Transverse colon (tissue), 4 donors: ENCODE measurements around the gene PRRT1. TPM values are rescaled to one million over a fixed set of nuclear protein-coding genes. Genes with fewer than 3 reads are reported as not detected.
A peak's percentile ranks its signal among the peaks of the same experiment; 100 is the strongest.

Experiments
- DNase-seq: peaks from one replicate; pipeline ENCODE4 v3.0.0-alpha.2; 2019
- H3K27ac ChIP-seq, 4 donors: fragments of 200-600 bp; sonication (generic); 2 replicates each; pipeline ENCODE4 v1.5.1; 2016 to 2018; ENCODE audit warnings: inconsistent platforms in 4 of 4
- H3K27me3 ChIP-seq: fragments of 200-600 bp; sonication (generic); 2 replicates; pipeline ENCODE4 v1.5.1; 2017; ENCODE audit warnings: inconsistent platforms
- H3K36me3 ChIP-seq, 4 donors: fragments of 200-600 bp; sonication (generic); 2 replicates each; pipeline ENCODE4 v1.5.1; 2017 to 2019; ENCODE audit warnings: inconsistent platforms in 4 of 4
- H3K4me1 ChIP-seq, 4 donors: fragments of 200-600 bp; sonication (generic); 2 replicates each; pipeline ENCODE4 v1.5.1; 2017 to 2020; ENCODE audit warnings: inconsistent platforms in 4 of 4
- H3K4me3 ChIP-seq, 4 donors: fragments of 200-600 bp; sonication (generic); 1 replicate in 1 of 4; 2 replicates in 3 of 4; pipeline versions ENCODE4 v1.5.1 to v1.6.1; 2017 to 2019; ENCODE audit warnings: inconsistent platforms in 4 of 4
- H3K9me3 ChIP-seq, 2 donors: fragments of 200-600 bp; sonication (generic); 2 replicates each; pipeline ENCODE4 v1.5.1; 2017 to 2019; ENCODE audit warnings: inconsistent platforms in 2 of 2
- CTCF ChIP-seq, 5 experiments: fragments of 200-600 bp in 3 of 5; fragments of 450-650 bp in 2 of 5; sonication (generic) in 3 of 5; IDR thresholded peaks; 1 replicate in 2 of 5; 2 replicates in 3 of 5; pipeline ENCODE4 v1.5.1; 2016 to 2017; ENCODE audit warnings: antibody characterized with exemption in 5 of 5, inconsistent platforms in 3 of 5, mild to moderate bottlenecking in 2 of 5, moderate library complexity in 1 of 5
- EP300 ChIP-seq: sonication (generic); formaldehyde crosslinking; IDR thresholded peaks from one replicate; pipeline ENCODE4 v1.6.1; 2017; ENCODE audit warnings: antibody characterized with exemption, low read depth
- POLR2A ChIP-seq: fragments of 450-650 bp; IDR thresholded peaks from one replicate; pipeline ENCODE4 v1.6.1; 2016; ENCODE audit warnings: antibody characterized with exemption, mild to moderate bottlenecking, moderate library complexity
- POLR2AphosphoS5 ChIP-seq, 3 donors: sonication (generic); formaldehyde crosslinking; IDR thresholded peaks; one replicate each; pipeline ENCODE4 v1.6.1; 2016; ENCODE audit warnings: antibody characterized with exemption in 3 of 3
- WGBS, 2 donors: methylation state at CpG; one replicate each; pipeline ENCODE4 v1.1.5; 2018; ENCODE audit warnings: low coverage in 1 of 2; 5-methylcytosine and 5-hydroxymethylcytosine counted together
- in situ Hi-C, 4 donors: fragments of 200-750 bp; cut with MboI; loops; one replicate each; pipeline versions ENCODE4 v1.15.0 to v1.15.1; 2017; ENCODE audit warnings: low sequenced_read_pairs in 3 of 4, low pct_ligation_motif_present in 1 of 4, low pct_unique_long_range_greater_than_20kb in 1 of 4
- intact Hi-C: fragments of 100-400 bp; cut with DNase I; formaldehyde crosslinking; loops from one replicate; pipeline ENCODE4 v1.15.1; 2023; ENCODE audit warnings: low total_unique reads
- total RNA-seq, 4 donors: library from RNA; depleted of rRNA; stranded (reverse); fragments of >200 nt; gene quantifications; one replicate each; pipeline ENCODE4 v1.1.0, GENCODE V29; 2016

PRRT1 gene
- total RNA-seq, 4 donors from 2014 or later: 2.4 to 2.7 TPM; not detected in 2

GRCh38 chr6:32115623-32116022 lies 36.1 kb downstream of the PRRT1 start:
- WGBS, 2 donors: 89% methylated on average over 6 of the region's 6 CpGs; no CpG with 5 or more reads in 1 of the 2 donors
- H3K4me1 ChIP-seq: peaks cover 12 to 52% (median 22%) of the 10 kb centered on the region in 4 donors
- no peaks in the 10 kb centered on the region for H3K9me3 ChIP-seq
- in situ Hi-C loops (no loop called here), intact Hi-C loops (no loop called here)
- peaks cover 0 to 35% (median 11%) of the 10 kb centered on the region in 4 donors for H3K36me3 ChIP-seq
- peak overlapping the region in 1 of 4 donors; percentile 65 for H3K27ac ChIP-seq
- no peak for TF ChIP-seq CTCF (IDR thresholded peaks at IDR 0.05)
- TF ChIP-seq EP300: no peak
- TF ChIP-seq POLR2AphosphoS5 (IDR thresholded peaks at IDR 0.05): no peak
- TF ChIP-seq POLR2A: no peak
- no peak overlapping the region for H3K4me3 ChIP-seq
- DNase-seq: no peak
- no peaks in the 10 kb centered on the region for H3K27me3 ChIP-seq

GRCh38 chr6:32114796-32115195 lies 36.9 kb downstream of the PRRT1 start:
- in situ Hi-C loops: no loop called here
- no peaks in the 10 kb centered on the region for H3K27me3 ChIP-seq
- H3K9me3 ChIP-seq: no peaks in the 10 kb centered on the region
- H3K36me3 ChIP-seq: peaks cover 0 to 27% (median 9%) of the 10 kb centered on the region in 4 donors
- H3K27ac ChIP-seq: peak overlapping the region; percentile 50 to 78 (median 62)
- no peak overlapping the region for H3K4me3 ChIP-seq
- WGBS, 2 donors: 55 to 87% methylated on average over 2 to 7 of the region's 8 CpGs
- TF ChIP-seq CTCF (IDR thresholded peaks at IDR 0.05) (no peak), EP300 (no peak), POLR2AphosphoS5 (IDR thresholded peaks at IDR 0.05) (no peak), POLR2A (no peak)
- intact Hi-C loops: no loop called here
- H3K4me1 ChIP-seq: peaks cover 12 to 49% (median 22%) of the 10 kb centered on the region in 4 donors
- DNase-seq: no peak

GRCh38 chr6:32113386-32114352 lies 38.1 kb downstream of the PRRT1 start:
- 72% methylated on average over 4 to 9 of the region's 9 CpGs for WGBS, 2 donors
- Histone ChIP-seq H3K4me1 (peaks cover 4 to 42% (median 18%) of the 10 kb centered on the region in 4 donors), H3K27ac (peak overlapping the region; percentile 50 to 78 (median 67)), H3K36me3 (peaks cover 0 to 25% (median 9%) of the 10 kb centered on the region in 4 donors), H3K4me3 (no peak overlapping the region), H3K27me3 (no peaks in the 10 kb centered on the region), H3K9me3 (no peaks in the 10 kb centered on the region)
- in situ Hi-C loops (no loop called here), intact Hi-C loops (no loop called here)
- TF ChIP-seq POLR2AphosphoS5 (IDR thresholded peaks at IDR 0.05) (peak; percentile 42 to 46 (median 44)), CTCF (IDR thresholded peaks at IDR 0.05) (peak in 3 of 5 experiments; percentile 4 to 15 (median 12)), POLR2A (no peak), EP300 (no peak)
- peak; percentile 63 for DNase-seq

GRCh38 chr6:32112431-32112980 lies 39.2 kb downstream of the PRRT1 start:
- Histone ChIP-seq H3K4me3 (no peak overlapping the region), H3K9me3 (no peaks in the 10 kb centered on the region), H3K36me3 (peaks cover 0 to 13% (median 3%) of the 10 kb centered on the region in 4 donors), H3K27ac (peak overlapping the region; percentile 50 to 78 (median 67)), H3K4me1 (peaks cover 13 to 47% (median 26%) of the 10 kb centered on the region in 4 donors), H3K27me3 (no peaks in the 10 kb centered on the region)
- TF ChIP-seq POLR2A: no peak
- no peak for TF ChIP-seq POLR2AphosphoS5 (IDR thresholded peaks at IDR 0.05)
- no peak for TF ChIP-seq EP300
- no peak for TF ChIP-seq CTCF (IDR thresholded peaks at IDR 0.05)
- no peak for DNase-seq
- intact Hi-C loops: no loop called here
- in situ Hi-C loops: no loop called here
- WGBS, 2 donors: 45 to 66% methylated on average over 2 to 9 of the region's 9 CpGs
